HEK293 (cell line): ENCODE results near the gene LGALS3BP.

ENCODE experiments used
- KLF1 ChIP-seq: fragments of 450-650 bp; formaldehyde crosslinking; IDR thresholded peaks from 2 replicates; pipeline ENCODE4 v1.5.1; 2016; ENCODE audit warnings: missing biosample characterization, missing genetic modification characterization
- PRDM1 ChIP-seq: fragments of 450-650 bp; formaldehyde crosslinking; IDR thresholded peaks from 2 replicates; pipeline ENCODE4; 2016; ENCODE audit warnings: missing biosample characterization, missing genetic modification characterization
- SALL2 ChIP-seq: fragments of 450-650 bp; formaldehyde crosslinking; IDR thresholded peaks from 2 replicates; pipeline ENCODE4 v1.5.0; 2017; ENCODE audit warnings: missing biosample characterization, mild to moderate bottlenecking, missing genetic modification characterization, borderline replicate concordance
- ZFHX2 ChIP-seq: fragments of 450-650 bp; formaldehyde crosslinking; conservative IDR thresholded peaks from 2 replicates; pipeline ENCODE4 v1.5.1; 2016; ENCODE audit warnings: missing biosample characterization, missing genetic modification characterization
- ZNF184 ChIP-seq: fragments of 450-650 bp; IDR thresholded peaks from 2 replicates; pipeline ENCODE4 v1.5.1; 2018; ENCODE audit warnings: missing biosample characterization, mild to moderate bottlenecking, missing genetic modification characterization
- ZNF221 ChIP-seq: fragments of 450-650 bp; formaldehyde crosslinking; IDR thresholded peaks from 2 replicates; pipeline ENCODE4 v1.5.1; 2017; ENCODE audit warnings: missing biosample characterization, missing genetic modification characterization, borderline replicate concordance
- ZNF266 ChIP-seq: fragments of 450-650 bp; formaldehyde crosslinking; IDR thresholded peaks from 2 replicates; pipeline ENCODE4 v1.5.1; 2016; ENCODE audit warnings: missing biosample characterization, missing genetic modification characterization, low read depth
- ZNF311 ChIP-seq: fragments of 450-650 bp; formaldehyde crosslinking; IDR thresholded peaks from 2 replicates; pipeline ENCODE4 v1.5.1; 2017; ENCODE audit warnings: missing biosample characterization, missing genetic modification characterization, borderline replicate concordance
- ZNF394 ChIP-seq: fragments of 450-650 bp; formaldehyde crosslinking; IDR thresholded peaks from 2 replicates; pipeline ENCODE4 v1.5.1; 2016; ENCODE audit warnings: missing biosample characterization, missing genetic modification characterization, mild to moderate bottlenecking, moderate library complexity, borderline replicate concordance
- ZNF404 ChIP-seq: fragments of 450-650 bp; formaldehyde crosslinking; IDR thresholded peaks from 2 replicates; pipeline ENCODE4 v1.5.1; 2017; ENCODE audit warnings: missing biosample characterization, missing genetic modification characterization
- ZNF48 ChIP-seq: fragments of 450-650 bp; formaldehyde crosslinking; IDR thresholded peaks from 2 replicates; pipeline ENCODE4 v1.5.1; 2016; ENCODE audit warnings: missing biosample characterization, missing genetic modification characterization
- ZNF548 ChIP-seq: fragments of 450-650 bp; formaldehyde crosslinking; IDR thresholded peaks from 2 replicates; pipeline ENCODE4 v1.5.1; 2016; ENCODE audit warnings: missing biosample characterization, missing genetic modification characterization
- ZNF555 ChIP-seq: fragments of 450-650 bp; formaldehyde crosslinking; conservative IDR thresholded peaks from 2 replicates; pipeline ENCODE4 v1.5.1; 2017; ENCODE audit warnings: missing biosample characterization, mild to moderate bottlenecking, missing genetic modification characterization, inconsistent platforms
- ZNF600 ChIP-seq: fragments of 450-650 bp; formaldehyde crosslinking; IDR thresholded peaks from 2 replicates; pipeline ENCODE4 v1.5.1; 2016; ENCODE audit warnings: missing biosample characterization, missing genetic modification characterization
- ZNF660 ChIP-seq: fragments of 450-650 bp; IDR thresholded peaks from 2 replicates; pipeline ENCODE4 v1.5.1; 2018; ENCODE audit warnings: missing biosample characterization, mild to moderate bottlenecking, missing genetic modification characterization
- ZNF776 ChIP-seq: fragments of 450-650 bp; formaldehyde crosslinking; IDR thresholded peaks from 2 replicates; pipeline ENCODE4 v1.5.0; 2017; ENCODE audit warnings: missing biosample characterization, missing genetic modification characterization, borderline replicate concordance
- ZSCAN16 ChIP-seq: fragments of 450-650 bp; formaldehyde crosslinking; IDR thresholded peaks from 2 replicates; pipeline ENCODE4 v1.5.1; 2016; ENCODE audit warnings: missing biosample characterization, missing genetic modification characterization
- TF ChIP-seq, protein P1 (sequence below): fragments of 450-650 bp; formaldehyde crosslinking; conservative IDR thresholded peaks from 2 replicates; pipeline ENCODE4 v1.5.1; 2016; ENCODE audit warnings: low read depth, missing biosample characterization, missing genetic modification characterization
- TF ChIP-seq, protein P2 (sequence below): fragments of 450-650 bp; formaldehyde crosslinking; IDR thresholded peaks from 2 replicates; pipeline ENCODE4 v1.5.1; 2016; ENCODE audit warnings: missing biosample characterization, missing genetic modification characterization
- TF ChIP-seq, protein P3 (sequence below): fragments of 450-650 bp; formaldehyde crosslinking; IDR thresholded peaks from 2 replicates; pipeline ENCODE4 v1.5.1; 2017; ENCODE audit warnings: missing biosample characterization, missing genetic modification characterization
- TF ChIP-seq, protein P4 (sequence below): fragments of 450-650 bp; formaldehyde crosslinking; IDR thresholded peaks from 2 replicates; pipeline ENCODE4 v1.5.1; 2016; ENCODE audit warnings: missing biosample characterization, missing genetic modification characterization
- TF ChIP-seq, protein P5 (sequence below): fragments of 450-650 bp; formaldehyde crosslinking; IDR thresholded peaks from 2 replicates; pipeline ENCODE4 v1.5.1; 2016; ENCODE audit warnings: missing biosample characterization, missing genetic modification characterization
- TF ChIP-seq, protein P6 (sequence below): fragments of 450-650 bp; formaldehyde crosslinking; IDR thresholded peaks from 2 replicates; pipeline ENCODE4 v1.5.1; 2016; ENCODE audit warnings: missing biosample characterization, missing genetic modification characterization

Gene LGALS3BP

DNA sequence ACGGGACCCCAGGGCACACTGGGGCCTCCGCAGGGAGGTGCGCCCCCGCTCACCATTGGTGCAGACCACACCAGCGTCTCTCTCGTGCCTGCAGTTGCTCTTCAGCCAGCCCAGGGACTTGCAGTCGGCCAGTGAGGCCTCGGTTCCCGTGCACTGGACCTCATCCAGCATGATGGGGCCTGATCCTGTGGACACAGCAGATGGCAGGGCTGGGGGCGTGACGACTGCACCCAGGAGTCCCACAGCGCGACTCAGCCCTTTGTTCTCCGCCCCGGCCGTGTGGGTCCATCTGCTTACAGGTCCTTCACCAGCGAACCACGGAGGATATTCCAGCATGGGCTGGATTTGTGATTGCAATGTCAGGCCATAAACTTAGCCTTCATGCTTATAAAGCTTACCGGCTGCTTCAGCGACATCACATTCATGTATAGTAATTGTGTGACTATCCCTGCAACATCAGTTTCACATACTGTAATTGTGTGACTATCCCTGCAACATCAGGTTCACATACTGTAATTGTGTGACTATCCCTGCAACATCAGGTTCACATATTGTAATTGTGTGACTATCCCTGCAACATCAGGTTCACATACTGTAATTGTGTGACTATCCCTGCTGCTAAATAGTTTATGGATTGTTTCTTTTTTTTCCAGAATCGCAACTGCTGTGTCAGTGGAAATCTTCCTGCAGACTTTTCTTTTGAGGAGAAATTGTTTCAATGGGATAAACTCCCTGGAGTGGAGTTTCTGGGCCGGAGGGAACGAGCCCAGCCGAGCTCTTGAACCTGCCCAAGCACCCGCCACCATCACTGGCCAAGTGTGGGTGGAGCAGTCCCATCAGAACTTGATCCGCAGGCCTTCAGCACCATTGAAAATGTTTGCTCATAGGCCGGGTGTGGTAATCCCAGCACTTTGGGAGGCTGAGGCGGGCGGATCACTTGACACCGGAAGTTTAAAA is 4.8 kb downstream of the LGALS3BP start (continued):
- TF ChIP-seq, protein P1, sequence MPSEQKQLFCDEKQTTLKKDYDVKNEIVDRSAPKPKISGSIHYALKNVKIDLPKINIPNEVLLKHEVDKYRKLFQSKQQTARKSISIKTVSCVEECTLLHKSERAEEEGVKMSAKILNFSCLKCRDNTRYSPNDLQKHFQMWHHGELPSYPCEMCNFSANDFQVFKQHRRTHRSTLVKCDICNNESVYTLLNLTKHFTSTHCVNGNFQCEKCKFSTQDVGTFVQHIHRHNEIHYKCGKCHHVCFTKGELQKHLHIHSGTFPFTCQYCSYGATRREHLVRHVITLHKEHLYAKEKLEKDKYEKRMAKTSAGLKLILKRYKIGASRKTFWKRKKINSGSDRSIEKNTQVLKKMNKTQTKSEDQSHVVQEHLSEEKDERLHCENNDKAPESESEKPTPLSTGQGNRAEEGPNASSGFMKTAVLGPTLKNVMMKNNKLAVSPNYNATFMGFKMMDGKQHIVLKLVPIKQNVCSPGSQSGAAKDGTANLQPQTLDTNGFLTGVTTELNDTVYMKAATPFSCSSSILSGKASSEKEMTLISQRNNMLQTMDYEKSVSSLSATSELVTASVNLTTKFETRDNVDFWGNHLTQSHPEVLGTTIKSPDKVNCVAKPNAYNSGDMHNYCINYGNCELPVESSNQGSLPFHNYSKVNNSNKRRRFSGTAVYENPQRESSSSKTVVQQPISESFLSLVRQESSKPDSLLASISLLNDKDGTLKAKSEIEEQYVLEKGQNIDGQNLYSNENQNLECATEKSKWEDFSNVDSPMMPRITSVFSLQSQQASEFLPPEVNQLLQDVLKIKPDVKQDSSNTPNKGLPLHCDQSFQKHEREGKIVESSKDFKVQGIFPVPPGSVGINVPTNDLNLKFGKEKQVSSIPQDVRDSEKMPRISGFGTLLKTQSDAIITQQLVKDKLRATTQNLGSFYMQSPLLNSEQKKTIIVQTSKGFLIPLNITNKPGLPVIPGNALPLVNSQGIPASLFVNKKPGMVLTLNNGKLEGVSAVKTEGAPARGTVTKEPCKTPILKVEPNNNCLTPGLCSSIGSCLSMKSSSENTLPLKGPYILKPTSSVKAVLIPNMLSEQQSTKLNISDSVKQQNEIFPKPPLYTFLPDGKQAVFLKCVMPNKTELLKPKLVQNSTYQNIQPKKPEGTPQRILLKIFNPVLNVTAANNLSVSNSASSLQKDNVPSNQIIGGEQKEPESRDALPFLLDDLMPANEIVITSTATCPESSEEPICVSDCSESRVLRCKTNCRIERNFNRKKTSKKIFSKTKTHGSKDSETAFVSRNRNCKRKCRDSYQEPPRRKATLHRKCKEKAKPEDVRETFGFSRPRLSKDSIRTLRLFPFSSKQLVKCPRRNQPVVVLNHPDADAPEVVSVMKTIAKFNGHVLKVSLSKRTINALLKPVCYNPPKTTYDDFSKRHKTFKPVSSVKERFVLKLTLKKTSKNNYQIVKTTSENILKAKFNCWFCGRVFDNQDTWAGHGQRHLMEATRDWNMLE, result no peak
- TF ChIP-seq ZNF394 (tag by site-specific recombination), result no peak
- TF ChIP-seq SALL2 (tag by site-specific recombination), result no peak
- TF ChIP-seq, protein P2, sequence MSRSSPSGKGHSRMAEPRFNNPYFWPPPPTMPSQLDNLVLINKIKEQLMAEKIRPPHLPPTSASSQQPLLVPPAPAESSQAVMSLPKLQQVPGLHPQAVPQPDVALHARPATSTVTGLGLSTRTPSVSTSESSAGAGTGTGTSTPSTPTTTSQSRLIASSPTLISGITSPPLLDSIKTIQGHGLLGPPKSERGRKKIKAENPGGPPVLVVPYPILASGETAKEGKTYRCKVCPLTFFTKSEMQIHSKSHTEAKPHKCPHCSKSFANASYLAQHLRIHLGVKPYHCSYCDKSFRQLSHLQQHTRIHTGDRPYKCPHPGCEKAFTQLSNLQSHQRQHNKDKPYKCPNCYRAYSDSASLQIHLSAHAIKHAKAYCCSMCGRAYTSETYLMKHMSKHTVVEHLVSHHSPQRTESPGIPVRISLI (tag by site-specific recombination), result no peak
- TF ChIP-seq ZNF266, result no peak
- no peak for TF ChIP-seq ZNF555 (tag by site-specific recombination)
- no peak for TF ChIP-seq ZNF776 (tag by site-specific recombination)
- TF ChIP-seq, protein P3, sequence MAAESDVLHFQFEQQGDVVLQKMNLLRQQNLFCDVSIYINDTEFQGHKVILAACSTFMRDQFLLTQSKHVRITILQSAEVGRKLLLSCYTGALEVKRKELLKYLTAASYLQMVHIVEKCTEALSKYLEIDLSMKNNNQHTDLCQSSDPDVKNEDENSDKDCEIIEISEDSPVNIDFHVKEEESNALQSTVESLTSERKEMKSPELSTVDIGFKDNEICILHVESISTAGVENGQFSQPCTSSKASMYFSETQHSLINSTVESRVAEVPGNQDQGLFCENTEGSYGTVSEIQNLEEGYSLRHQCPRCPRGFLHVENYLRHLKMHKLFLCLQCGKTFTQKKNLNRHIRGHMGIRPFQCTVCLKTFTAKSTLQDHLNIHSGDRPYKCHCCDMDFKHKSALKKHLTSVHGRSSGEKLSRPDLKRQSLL (tag by site-specific recombination), result no peak
- TF ChIP-seq, protein P4, sequence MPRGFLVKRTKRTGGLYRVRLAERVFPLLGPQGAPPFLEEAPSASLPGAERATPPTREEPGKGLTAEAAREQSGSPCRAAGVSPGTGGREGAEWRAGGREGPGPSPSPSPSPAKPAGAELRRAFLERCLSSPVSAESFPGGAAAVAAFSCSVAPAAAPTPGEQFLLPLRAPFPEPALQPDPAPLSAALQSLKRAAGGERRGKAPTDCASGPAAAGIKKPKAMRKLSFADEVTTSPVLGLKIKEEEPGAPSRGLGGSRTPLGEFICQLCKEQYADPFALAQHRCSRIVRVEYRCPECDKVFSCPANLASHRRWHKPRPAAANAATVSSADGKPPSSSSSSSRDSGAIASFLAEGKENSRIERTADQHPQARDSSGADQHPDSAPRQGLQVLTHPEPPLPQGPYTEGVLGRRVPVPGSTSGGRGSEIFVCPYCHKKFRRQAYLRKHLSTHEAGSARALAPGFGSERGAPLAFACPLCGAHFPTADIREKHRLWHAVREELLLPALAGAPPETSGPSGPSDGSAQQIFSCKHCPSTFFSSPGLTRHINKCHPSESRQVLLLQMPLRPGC (tag by site-specific recombination), result no peak
- TF ChIP-seq PRDM1 (tag by site-specific recombination), result no peak
- TF ChIP-seq, protein P5, sequence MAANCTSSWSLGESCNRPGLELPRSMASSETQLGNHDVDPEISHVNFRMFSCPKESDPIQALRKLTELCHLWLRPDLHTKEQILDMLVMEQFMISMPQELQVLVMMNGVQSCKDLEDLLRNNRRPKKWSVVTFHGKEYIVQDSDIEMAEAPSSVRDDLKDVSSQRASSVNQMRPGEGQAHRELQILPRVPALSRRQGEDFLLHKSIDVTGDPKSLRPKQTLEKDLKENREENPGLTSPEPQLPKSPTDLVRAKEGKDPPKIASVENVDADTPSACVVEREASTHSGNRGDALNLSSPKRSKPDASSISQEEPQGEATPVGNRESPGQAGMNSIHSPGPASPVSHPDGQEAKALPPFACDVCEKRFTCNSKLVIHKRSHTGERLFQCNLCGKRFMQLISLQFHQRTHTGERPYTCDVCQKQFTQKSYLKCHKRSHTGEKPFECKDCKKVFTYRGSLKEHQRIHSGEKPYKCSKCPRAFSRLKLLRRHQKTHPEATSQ (tag by site-specific recombination), result no peak
- TF ChIP-seq ZNF404 (tag by site-specific recombination), result no peak
- TF ChIP-seq ZNF600 (tag by site-specific recombination), result no peak; the same call in 1 of the 2 replicates
- TF ChIP-seq ZNF660 (tag by site-specific recombination), result peak; percentile 100
- TF ChIP-seq KLF1 (tag by site-specific recombination), result peak; percentile 52
- TF ChIP-seq ZNF48 (tag by site-specific recombination), result no peak
- TF ChIP-seq ZNF184 (tag by site-specific recombination), result no peak
- TF ChIP-seq ZNF311, result no peak
- TF ChIP-seq, protein P6, sequence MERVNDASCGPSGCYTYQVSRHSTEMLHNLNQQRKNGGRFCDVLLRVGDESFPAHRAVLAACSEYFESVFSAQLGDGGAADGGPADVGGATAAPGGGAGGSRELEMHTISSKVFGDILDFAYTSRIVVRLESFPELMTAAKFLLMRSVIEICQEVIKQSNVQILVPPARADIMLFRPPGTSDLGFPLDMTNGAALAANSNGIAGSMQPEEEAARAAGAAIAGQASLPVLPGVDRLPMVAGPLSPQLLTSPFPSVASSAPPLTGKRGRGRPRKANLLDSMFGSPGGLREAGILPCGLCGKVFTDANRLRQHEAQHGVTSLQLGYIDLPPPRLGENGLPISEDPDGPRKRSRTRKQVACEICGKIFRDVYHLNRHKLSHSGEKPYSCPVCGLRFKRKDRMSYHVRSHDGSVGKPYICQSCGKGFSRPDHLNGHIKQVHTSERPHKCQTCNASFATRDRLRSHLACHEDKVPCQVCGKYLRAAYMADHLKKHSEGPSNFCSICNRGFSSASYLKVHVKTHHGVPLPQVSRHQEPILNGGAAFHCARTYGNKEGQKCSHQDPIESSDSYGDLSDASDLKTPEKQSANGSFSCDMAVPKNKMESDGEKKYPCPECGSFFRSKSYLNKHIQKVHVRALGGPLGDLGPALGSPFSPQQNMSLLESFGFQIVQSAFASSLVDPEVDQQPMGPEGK (tag by site-specific recombination), result 0 out of 2 replicates have a peak, but pooled peaks have one; percentile 15
- TF ChIP-seq ZNF221, result no peak
- TF ChIP-seq ZNF548, result no peak
- TF ChIP-seq ZFHX2, result peak; percentile 36
- TF ChIP-seq ZSCAN16 (tag by site-specific recombination), result no peak
